HG03520 (cell line): ENCODE results near the gene EEIG2.
A peak's percentile ranks its signal among the peaks of the same experiment; 100 is the strongest.
"Not testable (repeated sequence)": the region's sequence is repeated elsewhere in the genome, so short reads cannot be mapped to it uniquely, and the experiment has no call there.

ENCODE experiments used
- ATAC-seq: cut with Tn5 transposase; IDR thresholded peaks from one replicate; pipeline ENCODE4 v1.9.1; 2021; ENCODE audit warnings: mild to moderate bottlenecking, moderate library complexity; ENCODE audit not compliant: unreplicated experiment

The EEIG2 gene

GRCh38 chr1:108559215-108560186 is at the start of gene EEIG2:
Gene EEIG2 (plus strand): TSS chr1:108560100. CDS start chr1:108560429, 329 bp downstream.
- ATAC-seq: peak; percentile 70

DNA sequence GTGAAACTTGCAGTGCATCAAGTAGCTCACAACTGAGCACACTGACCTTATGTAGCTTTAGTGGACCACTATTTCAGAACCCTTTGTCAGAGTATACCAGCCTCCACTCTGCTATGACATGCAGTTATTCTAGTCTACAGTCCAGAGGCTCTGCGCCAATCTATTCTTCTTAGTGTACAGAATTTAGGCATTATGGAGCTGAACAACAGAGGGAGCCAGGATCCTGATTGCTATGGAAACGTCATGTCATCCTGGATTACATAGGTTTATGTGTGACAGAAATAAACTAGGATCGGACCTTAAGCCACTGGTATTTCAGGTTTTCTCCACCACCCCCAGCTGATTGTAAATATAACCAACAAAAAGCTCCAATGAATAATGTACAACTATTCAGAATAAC is 48.1 kb upstream of the EEIG2 start:
- ATAC-seq: no peak

DNA sequence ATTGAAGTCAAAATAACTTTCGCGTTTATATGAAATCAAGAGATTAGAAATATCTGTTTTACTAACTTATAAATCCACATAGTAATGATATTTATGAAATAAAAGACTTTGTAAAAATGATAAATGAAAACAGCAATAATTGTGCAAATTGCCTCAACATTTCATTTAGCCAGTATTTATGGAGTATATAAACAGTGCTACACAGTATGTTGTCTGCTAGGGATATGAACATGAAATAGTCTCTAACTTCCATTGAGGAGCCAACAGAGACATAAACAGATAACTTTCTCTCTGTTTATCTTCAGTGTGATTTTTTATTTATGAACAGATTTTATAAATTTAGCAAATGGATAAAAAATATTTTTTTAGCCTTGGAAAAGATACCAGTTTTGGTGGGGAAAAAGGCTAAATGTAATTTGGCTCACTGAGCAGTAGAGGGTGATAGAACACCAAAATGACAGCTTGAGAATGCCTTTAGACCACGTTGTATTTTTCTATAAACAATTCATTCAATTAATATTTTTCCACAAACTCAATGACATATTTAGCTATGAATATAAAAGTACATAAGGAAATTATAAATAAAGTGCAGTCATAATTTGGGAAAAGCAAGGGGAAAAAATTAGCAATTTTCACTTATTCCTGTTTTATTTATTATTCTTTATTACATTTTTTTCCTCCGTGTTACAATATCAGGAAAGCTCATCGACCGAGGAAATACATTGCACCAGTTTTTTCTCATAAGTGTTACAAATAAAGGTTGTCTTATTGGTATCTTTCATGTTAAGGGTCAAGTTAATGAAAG is 47.5 kb upstream of the EEIG2 start:
- ATAC-seq: no peak

GRCh38 chr1:108513044-108513415 is 46.9 kb upstream of the EEIG2 start:
- no peak for ATAC-seq

GRCh38 chr1:108513914-108514313 is 46.0 kb upstream of the EEIG2 start:
- ATAC-seq: not testable (repeated sequence)

DNA sequence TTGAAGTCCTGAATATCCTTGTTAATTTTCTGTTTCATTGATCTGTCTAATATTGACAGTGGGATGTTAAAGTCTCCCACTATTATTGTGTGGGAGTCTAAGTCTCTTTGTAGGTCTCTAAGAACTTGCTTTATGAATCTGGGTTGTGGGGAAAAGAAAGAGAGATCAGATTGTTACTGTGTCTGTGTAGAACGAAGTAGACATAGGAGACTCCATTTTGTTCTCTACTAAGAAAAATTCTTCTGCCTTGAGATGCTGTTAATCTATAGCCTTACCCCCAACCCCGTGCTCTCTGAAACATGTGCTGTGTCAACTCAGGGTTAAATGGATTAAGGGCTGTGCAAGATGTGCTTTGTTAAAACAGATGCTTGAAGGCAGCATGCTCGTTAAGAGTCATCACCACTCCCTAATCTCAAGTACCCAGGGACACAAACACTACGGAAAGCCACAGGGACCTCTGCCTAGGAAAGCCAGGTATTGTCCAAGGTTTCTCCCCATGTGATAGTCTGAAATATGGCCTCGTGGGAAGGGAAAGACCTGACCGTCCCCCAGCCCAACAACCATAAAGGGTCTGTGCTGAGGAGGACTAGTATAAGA is 42.5 kb upstream of the EEIG2 start:
- not testable (repeated sequence) for ATAC-seq

DNA sequence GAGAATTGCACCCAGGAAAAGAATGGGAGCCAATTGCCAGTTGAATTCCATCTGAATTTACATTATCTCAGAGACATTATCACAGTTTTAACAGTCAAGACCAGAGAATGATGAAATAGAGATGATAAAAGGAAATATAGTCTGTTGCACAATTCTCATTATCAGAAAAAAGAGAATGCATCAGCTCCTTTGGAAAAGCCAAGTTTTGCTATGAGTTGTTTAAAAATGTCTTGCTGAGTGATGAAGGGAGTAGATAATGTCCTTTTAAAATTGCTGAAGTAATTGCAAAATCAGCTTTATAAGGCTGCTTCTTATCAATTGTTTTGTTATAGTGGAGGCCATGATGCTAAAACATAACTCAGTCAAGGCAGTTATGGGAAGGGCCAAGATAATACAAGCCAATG is 37.9 kb upstream of the EEIG2 start:
- ATAC-seq: no peak

DNA sequence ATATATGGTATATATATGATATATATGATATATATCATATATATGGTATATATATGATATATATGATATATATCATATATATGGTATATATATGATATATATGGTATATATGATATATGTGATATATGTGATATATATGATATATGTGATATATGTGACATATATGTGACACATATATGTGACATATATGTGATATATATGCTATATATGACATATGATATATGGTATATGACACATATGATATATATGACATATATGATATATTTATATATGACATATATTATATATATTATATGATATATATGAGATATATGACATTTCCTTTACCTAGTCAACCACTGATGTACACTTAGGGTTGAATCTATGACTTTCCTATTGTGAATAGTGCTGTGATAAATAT is 36.1 kb upstream of the EEIG2 start:
- no peak for ATAC-seq

- ATAC-seq: no peak
Measured at GRCh38 chr1:108524676-108525075, 35.2 kb upstream of the EEIG2 start.

- no peak for ATAC-seq
Measured at GRCh38 chr1:108527135-108527534, 32.8 kb upstream of the EEIG2 start.

DNA sequence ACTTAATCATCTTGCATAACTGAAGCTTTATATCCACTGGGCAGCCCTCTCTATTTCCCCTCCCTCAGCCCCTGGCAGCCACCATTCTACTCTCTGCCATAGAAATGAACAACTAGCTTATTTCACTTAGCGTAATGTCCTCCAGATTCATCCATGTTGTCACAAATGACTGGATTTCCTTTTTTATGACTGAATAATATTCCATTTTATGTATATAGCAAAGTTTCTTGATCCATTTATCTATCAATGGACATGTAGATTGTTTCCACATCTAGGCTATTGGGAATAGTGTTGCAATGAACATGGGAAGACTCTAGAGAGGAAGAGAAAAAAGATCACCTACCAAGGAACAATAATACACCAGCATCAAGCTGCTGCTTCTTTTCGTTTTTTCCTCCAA is 32.1 kb upstream of the EEIG2 start:
- ATAC-seq: no peak

DNA sequence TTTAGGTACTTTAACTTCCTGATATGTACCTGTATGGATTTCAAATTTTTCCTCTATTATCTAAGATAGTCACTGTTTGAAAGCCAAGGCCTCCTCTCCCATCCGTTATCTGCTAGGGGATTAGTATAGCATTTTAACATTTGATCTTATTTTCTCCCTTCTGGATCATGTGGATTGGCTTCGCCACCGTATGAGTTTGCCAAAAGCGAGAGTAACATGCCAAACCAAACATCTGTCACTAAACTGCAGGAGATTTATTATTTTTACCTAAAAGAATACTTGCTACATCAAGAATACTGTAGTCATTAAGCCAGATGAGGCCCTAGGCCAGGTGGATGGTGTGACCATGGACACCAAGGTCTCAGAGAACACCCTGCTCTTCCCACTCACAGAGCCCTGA is 28.5 kb upstream of the EEIG2 start:
- no peak for ATAC-seq

DNA sequence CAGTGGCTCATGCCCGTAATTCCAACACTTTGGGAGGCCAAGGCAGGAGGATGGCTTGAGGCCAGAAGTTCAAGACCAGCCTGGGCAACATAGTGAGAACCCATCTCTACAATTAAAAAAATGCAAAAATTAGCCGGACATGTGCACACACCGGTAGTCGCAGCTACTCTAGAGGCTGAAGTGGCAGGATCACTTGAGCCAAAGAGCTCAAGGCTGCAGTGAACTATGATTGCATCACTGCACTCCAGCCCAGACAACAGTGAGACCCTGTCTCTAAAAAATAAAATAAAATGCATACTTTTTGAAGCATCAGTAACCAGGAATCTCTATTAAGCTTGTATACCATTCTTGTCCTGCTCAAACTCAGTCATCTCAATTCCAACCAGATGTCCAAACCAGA is 27.2 kb upstream of the EEIG2 start:
- no peak for ATAC-seq

DNA sequence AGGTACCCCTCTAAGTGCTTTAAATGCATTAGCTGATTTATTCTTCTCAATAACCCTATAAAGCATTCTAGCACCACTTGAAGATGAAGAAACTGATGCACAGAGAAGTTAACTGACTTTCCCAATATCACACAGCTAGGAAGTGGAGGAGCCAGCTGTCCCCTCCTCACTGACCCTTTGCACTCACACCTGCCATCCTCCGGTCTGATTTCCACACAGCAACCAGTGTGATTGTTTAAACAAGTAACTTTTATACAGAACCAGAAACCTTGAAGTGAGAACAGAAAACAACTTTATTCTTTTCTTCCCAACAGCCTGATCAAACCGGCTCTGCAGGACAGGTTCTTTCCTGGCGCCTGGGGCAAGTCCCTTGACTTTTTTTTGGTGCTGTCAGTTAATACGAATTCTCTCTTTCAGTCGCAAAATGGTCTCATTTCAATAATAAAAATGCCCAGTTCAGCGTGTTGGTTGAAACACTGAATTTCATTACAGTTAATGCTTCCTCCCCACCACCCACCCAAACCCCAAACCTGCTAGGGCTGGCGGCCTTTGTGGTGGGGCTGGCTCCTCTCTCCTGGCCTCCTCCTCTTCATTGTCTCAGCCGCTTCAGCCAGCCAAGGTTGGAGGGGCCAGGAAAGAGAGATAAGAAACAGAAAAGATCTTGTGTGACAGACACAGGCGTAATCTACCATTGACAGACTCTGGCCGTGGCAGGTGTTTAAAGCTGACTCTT is 26.4 kb upstream of the EEIG2 start:
- peak; percentile 64 for ATAC-seq

DNA sequence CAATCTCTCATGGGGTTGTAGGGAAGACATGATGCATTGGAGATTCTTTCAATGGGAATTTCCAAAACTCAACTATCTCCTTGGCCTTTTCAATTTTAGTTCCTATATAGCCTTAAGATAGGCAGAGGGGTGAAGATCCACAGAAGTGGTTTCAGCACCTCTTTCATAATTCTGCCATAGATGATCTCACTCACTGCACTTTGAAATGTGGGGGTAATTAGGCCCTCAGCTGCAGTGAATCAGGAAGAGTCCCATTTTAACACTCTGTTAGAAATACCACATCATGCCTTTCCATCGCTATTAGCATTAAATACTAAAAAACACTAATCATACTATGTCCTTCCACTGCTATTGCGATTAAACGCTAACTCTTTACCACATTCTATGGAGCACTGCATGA is 25.1 kb upstream of the EEIG2 start:
- ATAC-seq: no peak

DNA sequence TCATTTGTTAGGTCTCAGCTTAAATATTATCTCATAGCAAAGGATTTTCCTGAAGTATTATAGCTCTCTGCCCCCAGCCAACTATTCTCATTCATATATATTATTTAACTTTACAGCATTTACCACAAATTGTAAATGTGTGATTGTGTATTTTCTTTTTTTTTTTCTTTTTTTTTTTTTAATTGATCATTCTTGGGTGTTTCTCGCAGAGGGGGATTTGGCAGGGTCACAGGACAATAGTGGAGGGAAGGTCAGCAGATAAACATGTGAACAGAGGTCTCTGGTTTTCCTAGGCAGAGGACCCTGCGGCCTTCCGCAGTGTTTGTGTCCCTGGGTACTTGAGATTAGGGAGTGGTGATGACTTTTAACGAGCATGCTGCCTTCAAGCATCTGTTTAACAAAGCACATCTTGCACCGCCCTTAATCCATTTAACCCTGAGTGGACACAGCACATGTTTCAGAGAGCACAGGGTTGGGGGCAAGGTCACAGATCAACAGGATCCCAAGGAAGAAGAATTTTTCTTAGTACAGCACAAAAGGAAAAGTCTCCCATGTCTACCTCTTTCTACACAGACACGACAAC is 24.5 kb upstream of the EEIG2 start:
- not testable (repeated sequence) for ATAC-seq

- not testable (repeated sequence) for ATAC-seq
Measured at GRCh38 chr1:108536021-108536420, 23.9 kb upstream of the EEIG2 start.

DNA sequence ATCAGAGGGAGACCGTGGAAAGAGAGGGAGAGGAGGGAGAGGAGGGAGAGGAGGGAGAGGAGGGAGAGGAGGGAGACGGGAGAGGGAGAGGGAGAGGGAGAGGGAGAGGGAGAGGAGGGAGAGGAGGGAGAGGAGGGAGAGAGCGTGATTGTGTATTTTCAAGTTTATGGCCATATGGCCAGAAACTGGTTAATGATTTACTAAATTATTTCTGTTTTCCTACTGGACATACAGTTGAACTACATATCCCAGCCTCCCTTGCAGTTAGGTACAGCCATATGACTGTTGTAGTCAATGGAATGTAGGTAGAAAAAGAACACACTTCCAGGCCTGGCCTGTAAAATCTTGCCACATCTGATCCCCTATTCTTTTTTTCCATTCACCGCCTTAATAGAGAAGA is 23.1 kb upstream of the EEIG2 start:
- ATAC-seq: not testable (repeated sequence)

DNA sequence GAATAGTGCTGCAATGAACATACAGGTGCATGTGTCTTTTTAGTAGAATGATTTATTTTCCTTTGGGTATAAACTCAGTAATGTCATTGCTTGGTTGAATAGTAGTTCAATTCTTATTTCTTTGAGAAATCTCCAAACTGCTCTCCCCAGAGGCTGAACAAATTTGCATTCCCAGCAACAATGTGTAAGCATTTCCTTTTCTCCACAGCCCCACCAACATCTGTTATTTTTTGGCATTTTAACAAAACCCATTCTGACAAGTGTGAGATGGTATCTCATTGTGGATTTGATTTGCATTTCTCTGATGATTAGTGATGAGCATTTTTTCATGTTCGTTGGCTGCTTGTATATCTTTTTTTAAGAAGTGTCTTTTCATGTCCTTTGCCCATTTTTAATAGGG is 21.9 kb upstream of the EEIG2 start:
- ATAC-seq: no peak

GRCh38 chr1:108540977-108541376 is 18.9 kb upstream of the EEIG2 start:
- ATAC-seq: no peak
